Measurements from ENCODE around the gene DBF4.
"Not testable (repeated sequence)": the region's sequence is repeated elsewhere in the genome, so short reads cannot be mapped to it uniquely, and the experiment has no call there.

DBF4 gene

DNA sequence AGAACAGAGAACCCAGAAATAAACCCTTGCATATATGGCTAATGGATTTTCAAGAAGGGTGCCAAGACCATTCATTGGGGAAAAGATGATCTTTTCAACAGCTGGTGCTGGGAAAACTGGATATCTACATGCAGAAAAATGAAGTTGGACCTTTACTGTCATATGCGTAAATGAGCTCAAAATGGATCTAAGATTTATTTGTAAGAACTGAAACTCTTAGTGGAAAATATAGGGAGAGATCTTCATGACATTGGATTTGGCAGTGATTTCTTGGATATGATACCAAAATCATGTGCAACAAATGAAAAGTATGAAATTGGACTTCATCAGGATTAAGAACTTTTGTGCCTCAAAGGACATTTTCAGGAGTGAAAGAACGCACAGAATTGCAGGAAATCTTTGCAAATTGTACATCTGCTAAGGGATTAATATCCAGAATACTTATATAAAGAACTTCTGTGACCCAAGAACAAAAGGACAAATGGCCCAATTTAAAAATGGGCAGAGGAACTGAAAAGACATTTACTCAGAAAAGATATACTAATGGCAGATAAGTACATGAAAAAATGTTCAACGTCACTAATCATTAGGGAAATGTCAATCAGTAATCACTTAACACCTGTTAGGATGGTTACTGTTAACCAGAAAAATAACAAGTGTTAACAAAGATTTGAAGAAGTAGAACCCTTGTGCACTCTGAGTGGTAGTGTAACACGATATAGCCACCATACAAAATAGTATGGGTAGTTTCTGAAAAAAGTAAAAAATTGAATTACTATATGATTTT lies 6.1 kb downstream of the DBF4 start:
- no peak for DNase-seq

- no peak for DNase-seq
Measured at GRCh38 chr7:87885018-87885417, 8.7 kb downstream of the DBF4 start.

DNA sequence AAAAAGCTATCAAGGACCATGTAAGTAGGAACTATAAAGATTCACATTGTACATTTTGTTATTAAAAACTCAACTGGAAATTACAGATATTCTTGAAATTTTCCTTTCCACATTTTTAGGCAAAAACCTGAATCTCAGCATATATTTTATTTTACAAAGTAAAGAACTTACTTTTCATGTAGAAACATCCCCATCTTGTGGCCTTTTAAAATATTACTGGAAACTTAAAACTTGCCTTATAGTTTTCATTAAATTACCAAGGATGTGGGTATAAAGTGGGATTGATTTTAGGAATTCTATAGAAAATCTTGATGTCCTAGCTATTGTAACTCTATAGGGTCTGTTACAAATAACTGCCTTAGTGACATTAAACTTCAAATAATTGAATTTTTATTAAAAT lies 10.6 kb downstream of the DBF4 start:
- DNase-seq = peak; percentile 51

DNA sequence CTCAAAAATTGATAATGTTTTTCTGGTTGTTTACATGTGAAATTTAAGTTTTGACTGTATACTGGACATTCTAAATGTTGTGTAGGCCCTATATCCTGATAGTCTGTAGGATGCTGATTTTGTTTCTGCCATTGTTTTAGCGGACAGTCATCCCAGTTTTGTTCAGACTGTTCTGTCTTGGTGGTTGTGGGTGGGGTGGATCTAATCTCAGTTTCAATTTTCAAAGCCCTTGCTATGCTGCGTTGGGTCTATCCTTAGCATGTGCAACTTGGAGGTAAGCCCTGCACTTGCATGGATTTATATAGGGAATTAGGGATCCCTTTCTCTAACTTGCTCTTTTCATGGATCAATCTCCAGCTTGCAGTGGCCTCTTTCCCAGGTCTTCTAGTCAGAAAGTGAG lies 19.1 kb downstream of the DBF4 start:
- DNase-seq = no peak

- no peak for DNase-seq
Measured at GRCh38 chr7:87899255-87899654, 23.0 kb downstream of the DBF4 start.

DNA sequence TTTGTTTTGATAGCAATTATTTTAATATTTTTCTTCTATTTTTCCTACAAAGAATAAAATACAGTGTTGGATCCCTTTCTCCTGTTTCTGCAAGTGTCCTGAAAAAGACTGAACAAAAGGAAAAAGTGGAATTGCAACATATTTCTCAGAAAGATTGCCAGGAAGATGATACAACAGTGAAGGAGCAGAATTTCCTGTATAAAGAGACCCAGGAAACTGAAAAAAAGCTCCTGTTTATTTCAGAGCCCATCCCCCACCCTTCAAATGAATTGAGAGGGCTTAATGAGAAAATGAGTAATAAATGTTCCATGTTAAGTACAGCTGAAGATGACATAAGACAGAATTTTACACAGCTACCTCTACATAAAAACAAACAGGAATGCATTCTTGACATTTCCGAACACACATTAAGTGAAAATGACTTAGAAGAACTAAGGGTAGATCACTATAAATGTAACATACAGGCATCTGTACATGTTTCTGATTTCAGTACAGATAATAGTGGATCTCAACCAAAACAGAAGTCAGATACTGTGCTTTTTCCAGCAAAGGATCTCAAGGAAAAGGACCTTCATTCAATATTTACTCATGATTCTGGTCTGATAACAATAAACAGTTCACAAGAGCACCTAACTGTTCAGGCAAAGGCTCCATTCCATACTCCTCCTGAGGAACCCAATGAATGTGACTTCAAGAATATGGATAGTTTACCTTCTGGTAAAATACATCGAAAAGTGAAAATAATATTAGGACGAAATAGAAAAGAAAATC lies 31.0 kb downstream of the DBF4 start:
- DNase-seq = not testable (repeated sequence)

- DNase-seq = not testable (repeated sequence)
Measured at GRCh38 chr7:87908814-87909213, 32.5 kb downstream of the DBF4 start.

- DNase-seq = no peak
Measured at GRCh38 chr7:87912121-87912520, 35.8 kb downstream of the DBF4 start.

DNA sequence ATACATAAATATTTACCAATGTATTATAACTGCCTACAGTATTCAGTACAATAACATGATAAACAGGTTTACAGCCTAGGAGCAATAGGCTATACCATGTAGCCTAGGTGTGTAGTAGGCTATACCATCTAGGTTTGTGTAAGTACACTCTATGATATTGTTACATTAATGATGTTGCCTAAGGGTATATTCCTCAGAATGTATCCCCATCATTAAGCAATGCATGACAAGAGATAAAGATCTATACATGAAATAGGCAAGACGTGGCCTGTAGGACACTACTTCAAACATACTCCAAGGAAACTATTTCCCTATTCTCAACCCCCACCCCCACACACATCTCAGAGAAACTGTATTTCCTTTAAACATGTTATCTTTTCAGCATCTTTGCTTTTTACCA lies 42.4 kb downstream of the DBF4 start:
- DNase-seq = no peak

GRCh38 chr7:87919875-87920274 lies 43.6 kb downstream of the DBF4 start:
- DNase-seq = no peak

DNA sequence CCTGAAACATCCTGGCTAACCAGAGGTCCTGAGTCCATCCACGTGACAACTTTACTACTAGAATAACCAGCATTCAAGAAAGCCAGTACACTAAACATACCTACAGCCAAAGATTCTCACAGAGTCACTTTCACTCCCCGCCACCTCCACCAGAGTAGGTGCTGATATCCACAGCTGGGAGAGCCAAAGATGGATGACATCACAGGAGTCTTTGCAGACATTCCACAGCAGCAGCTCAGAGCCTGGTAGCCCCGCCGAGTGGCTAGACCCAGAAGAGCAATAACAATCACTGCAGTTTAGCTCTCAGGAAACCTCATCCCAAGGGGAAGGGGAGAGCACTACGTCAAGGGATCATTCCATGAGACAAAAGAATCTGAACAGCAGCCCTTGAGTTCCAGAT lies 44.3 kb downstream of the DBF4 start:
- no peak for DNase-seq

DNA sequence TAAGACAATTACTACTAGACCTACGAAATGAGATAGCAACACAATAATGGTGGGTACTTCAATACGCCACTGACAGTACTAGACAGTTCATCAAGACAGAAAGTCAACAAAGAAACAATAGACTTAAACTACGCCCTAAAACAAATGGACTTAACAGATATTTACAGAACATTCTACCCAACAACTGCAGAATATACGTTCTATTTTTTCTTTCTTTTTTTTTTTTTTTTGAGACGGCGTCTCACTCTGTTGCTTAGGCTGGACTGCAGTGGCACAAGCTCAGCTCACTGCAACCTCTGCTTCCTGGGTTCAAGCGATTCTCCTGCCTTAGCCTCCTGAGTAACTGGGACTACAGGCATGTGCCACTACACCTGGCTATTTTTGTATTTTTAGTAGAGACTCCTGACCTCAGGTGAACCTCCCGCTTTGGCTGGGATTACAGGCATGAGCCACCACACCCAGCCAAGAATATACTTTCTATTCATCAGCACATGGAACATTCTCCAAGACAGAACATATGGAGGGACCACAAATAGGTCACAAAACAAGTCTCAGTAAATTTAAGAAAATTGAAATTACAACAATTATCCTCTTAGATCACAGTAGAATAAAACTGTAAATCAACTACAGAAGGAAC lies 46.6 kb downstream of the DBF4 start:
- not testable (repeated sequence) for DNase-seq

DNA sequence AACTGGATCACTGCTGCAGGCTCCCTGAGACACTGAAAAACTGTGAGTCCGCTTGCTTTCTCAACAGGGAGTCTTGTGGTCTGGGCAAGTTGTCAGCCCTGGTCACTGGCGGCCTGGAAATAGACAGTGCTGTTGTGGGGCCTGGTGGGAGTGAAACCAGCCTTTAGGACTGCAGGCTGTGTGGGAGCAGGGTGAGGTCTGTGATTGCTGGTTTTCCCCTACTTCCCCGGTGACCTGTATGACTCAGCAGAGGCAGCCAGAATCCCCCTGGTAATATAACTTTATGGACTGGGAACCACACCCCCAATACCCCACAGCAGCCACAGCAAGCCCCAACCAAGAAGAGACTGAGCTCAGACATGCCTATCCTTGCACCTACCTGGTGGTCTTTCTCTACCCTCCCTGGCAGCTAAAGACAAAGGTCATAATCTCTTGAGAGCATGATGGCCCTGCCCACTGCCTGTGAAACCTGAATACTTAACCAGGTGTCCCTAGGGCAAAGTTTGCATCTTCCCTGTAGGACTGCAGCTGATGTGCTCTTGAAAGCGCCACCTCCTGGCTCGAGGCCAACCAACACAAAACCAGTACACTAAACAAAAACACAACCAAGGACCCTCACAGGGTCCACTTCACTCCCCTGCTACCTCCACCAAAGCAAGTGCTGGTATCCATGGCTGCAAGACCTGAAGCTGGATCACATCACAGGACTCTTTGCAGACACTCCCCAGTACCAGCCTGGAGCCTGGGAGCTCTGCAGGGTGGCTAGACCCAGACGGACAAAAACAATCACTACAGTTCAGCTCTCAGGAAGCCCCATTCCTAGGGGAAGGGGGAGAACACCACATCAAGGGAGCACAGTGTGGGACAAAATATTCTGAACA lies 50.5 kb downstream of the DBF4 start:
- DNase-seq = no peak

GRCh38 chr7:87933605-87933952 lies 57.3 kb downstream of the DBF4 start:
- DNase-seq = no peak

GRCh38 chr7:87933953-87934698 lies 57.8 kb downstream of the DBF4 start, which contains the start of gene ADAM22:
TSS of gene ADAM22 (plus strand) at chr7:87934251. CDS start at chr7:87934466, 215 bp downstream.
- DNase-seq = peak; percentile 91

GRCh38 chr7:87934699-87935383 lies 58.5 kb downstream of the DBF4 start:
- DNase-seq = peak; percentile 9

GRCh38 chr7:87935384-87935706 lies 59.1 kb downstream of the DBF4 start:
- no peak for DNase-seq

GRCh38 chr7:87941138-87941537 lies 64.8 kb downstream of the DBF4 start:
- no peak for DNase-seq

- no peak for DNase-seq
Measured at GRCh38 chr7:87944547-87944946, 68.3 kb downstream of the DBF4 start.

DNA sequence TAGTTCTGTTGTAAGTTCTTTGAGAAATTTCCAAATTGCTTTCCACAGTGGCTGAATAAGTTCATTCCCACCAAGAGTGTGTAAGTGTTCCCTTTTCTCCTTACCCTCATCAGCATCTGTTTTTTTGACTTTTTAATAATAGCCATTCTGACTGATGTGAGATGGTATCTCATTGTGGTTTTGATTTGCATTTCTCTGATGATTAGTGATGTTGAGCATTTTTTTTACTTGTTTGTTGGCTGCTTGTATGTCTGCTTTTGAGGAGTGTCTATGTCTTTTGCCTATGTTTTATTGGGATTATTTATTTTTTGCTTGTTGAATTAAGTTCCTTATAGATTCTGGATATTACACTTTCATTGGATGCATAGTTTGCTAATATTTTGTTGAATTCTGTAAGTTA lies 69.6 kb downstream of the DBF4 start:
- DNase-seq = not testable (repeated sequence)

DNA sequence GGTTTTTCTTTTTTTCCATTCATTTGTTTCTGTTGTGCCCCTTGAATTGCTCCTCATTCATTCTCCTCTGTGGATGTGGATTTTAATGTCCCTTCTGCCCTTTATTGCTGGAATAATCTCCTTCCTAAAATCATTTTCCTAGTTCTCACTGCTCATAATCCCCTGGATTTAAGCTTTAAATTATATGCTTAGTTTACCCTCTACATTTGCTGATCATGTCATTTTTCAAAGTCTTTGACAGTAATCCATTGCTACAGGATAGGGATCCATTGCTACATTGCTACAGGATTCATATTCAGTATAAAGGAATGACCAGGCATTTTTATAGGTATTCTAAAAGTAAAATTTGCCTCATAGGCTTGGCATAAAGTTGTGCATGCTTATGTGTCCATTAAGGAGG lies 72.1 kb downstream of the DBF4 start:
- no peak for DNase-seq
